VCaP (cell line): ENCODE results near the gene LHX8.
"Not testable (repeated sequence)": the region's sequence is repeated elsewhere in the genome, so short reads cannot be mapped to it uniquely, and the experiment has no call there.

ENCODE experiments used
- H3K27ac ChIP-seq: fragments of 450-650 bp; 2 replicates; pipeline ENCODE4 v1.5.1; 2017
- CTCF ChIP-seq: fragments of 450-650 bp; conservative IDR thresholded peaks from 2 replicates; pipeline ENCODE4 v1.5.1; 2017; ENCODE audit warnings: mild to moderate bottlenecking, moderate library complexity

Gene LHX8

GRCh38 chr1:75170011-75170410 lies 35.8 kb downstream of the LHX8 start:
- H3K27ac ChIP-seq: no peak overlapping the region
- no peak for TF ChIP-seq CTCF

GRCh38 chr1:75170981-75171380 lies 36.8 kb downstream of the LHX8 start:
- TF ChIP-seq CTCF: no peak
- H3K27ac ChIP-seq: no peak overlapping the region

- no peak for TF ChIP-seq CTCF
Observed at GRCh38 chr1:75171876-75172275, 37.7 kb downstream of the LHX8 start.

DNA sequence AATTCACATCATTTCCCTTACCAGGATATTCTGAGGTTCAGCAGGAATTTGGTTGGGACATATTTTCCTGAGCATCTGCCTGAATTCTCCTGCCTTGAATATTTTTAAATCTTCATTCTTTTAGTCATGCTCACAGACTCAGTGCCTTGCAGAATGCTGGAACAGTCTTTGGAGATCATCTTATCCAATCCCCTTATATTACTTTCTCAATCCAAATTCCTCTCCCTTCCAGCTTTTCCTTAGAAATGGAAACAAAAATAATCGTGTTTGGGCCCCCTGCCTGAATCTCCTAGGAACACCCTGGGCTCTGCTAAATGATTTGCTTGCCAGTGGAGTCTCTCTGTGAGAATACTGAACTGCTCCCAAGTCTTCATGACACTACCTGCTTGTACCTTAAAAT lies 38.4 kb downstream of the LHX8 start:
- TF ChIP-seq CTCF: no peak
- H3K27ac ChIP-seq: no peak overlapping the region

More at GRCh38 chr1:75171876-75172275, 37.7 kb downstream of the LHX8 start:
- H3K27ac ChIP-seq: no peak overlapping the region

DNA sequence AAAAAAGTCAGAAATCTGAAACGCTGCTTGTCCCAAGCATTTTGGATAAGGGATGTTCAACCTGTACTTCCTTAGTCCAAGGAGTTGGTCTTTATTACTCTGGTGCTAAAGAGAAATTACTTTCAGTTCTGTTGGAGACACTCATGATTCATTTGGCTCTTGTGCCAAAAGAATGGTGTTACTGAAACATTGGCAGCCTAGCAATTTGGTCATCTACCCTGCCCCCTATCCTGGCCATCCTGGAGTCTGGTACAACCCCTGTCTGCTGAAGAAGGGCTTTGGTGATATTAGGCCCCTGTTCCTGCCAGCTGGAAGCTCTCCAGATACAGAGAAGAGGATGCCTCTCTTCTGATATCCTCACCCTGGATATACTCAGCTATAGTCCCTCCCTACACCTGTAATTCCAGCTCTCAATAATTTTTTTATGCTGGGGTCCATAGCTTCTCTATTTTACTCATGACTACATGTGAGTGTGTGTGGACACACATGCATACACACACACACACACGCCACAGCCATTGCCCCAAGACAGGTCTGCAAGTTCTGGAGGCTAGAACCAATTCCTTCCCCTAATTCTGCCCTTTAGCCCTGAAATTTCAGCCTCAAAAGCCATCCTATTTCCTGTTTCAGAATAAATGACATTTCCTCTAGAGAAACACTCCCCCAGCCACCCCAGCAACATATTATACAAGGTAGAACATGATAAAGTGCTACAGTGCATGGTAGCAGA lies 40.0 kb downstream of the LHX8 start:
- no peak for TF ChIP-seq CTCF
- no peak overlapping the region for H3K27ac ChIP-seq

GRCh38 chr1:75181214-75181955 lies 47.2 kb downstream of the LHX8 start:
- not testable (repeated sequence) for H3K27ac ChIP-seq

- H3K27ac ChIP-seq: no peak overlapping the region
- TF ChIP-seq CTCF: no peak
Observed at GRCh38 chr1:75188892-75189291, 54.7 kb downstream of the LHX8 start.

GRCh38 chr1:75198163-75198562 lies 64.0 kb downstream of the LHX8 start:
- TF ChIP-seq CTCF: no peak

More at GRCh38 chr1:75198163-75198562, 64.0 kb downstream of the LHX8 start:
- H3K27ac ChIP-seq: no peak overlapping the region
